Keratinocyte (primary cell): ENCODE results near the gene LRRC27.

Experiments used
- CTCF ChIP-seq, 3 experiments: IDR thresholded peaks in 1 of 3; conservative IDR thresholded peaks in 1 of 3; optimal IDR thresholded peaks in 1 of 3; 2 replicates in 2 of 3; 3 replicates in 1 of 3; pipeline versions ENCODE3 to v1.5.1; 2011; ENCODE audit warnings: low read length in 3 of 3, mild to moderate bottlenecking in 3 of 3, moderate library complexity in 2 of 3, control low read depth in 1 of 3, inconsistent platforms in 1 of 3; ENCODE audit not compliant: insufficient read depth in 2 of 3; ENCODE audit errors: extremely low read depth in 1 of 3
- EZH2 ChIP-seq: IDR thresholded peaks from one replicate; pipeline ENCODE4 v1.6.1; 2012; ENCODE audit warnings: inconsistent platforms, mild to moderate bottlenecking, low read length, moderate library complexity

- no peak for TF ChIP-seq EZH2
- no peak for TF ChIP-seq CTCF (optimal IDR thresholded peaks at IDR 0.05 in 1 of 3, IDR thresholded peaks at IDR 0.05 in 1 of 3, conservative IDR thresholded peaks at IDR 0.05 in 1 of 3; ENCODE audit: extremely low read depth in 1 of 3, insufficient read depth in 2 of 3, low read length in 3 of 3)
These were observed 10.3 kb upstream of the LRRC27 start for GRCh38 chr10:132321726-132322125.
